CD1c-positive myeloid dendritic cell (primary cell): Measurements from ENCODE around the gene ATP1B2.
"Not testable (repeated sequence)": the region's sequence is repeated elsewhere in the genome, so short reads cannot be mapped to it uniquely, and the experiment has no call there.

Experiments used
- DNase-seq: peaks from one replicate; pipeline ENCODE4 v3.0.0-alpha.2; 2016; ENCODE audit errors: extremely low spot score

Gene ATP1B2, protein sequence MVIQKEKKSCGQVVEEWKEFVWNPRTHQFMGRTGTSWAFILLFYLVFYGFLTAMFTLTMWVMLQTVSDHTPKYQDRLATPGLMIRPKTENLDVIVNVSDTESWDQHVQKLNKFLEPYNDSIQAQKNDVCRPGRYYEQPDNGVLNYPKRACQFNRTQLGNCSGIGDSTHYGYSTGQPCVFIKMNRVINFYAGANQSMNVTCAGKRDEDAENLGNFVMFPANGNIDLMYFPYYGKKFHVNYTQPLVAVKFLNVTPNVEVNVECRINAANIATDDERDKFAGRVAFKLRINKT

DNA sequence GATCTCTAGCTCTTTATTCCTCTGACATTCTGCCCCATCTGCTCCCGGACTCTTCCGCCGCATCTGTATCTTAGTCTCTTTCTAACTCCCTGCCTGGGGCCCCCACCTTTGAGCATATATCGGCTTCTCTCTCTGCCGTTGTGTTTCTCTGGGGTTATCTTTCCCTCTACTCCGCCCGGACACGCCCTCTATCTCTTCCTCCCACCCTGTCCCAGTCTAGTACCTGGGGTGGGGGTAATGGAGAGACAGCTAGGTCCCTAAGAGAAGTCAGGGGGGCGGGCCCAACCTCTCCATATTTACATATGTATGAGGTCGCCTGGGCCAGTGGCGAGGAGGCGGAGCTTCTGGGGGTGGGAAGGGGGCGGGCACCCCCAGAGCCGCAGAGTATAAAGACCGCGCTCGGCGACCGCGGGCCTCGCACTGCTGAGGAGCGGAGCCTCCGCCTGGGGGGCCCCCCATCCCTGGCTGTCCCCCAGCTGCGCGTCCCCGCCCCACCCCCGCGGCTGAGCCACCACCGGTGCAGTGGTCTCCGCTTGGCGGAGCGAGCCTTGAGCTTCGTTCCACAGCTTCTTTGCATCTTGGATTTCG lies at the start of gene ATP1B2:
Gene ATP1B2, plus strand, starts transcription at position 418 of the 588 bp plus-strand sequence. CDS start 593 bp downstream, outside the sequence.
- peak; percentile 63 for DNase-seq

DNA sequence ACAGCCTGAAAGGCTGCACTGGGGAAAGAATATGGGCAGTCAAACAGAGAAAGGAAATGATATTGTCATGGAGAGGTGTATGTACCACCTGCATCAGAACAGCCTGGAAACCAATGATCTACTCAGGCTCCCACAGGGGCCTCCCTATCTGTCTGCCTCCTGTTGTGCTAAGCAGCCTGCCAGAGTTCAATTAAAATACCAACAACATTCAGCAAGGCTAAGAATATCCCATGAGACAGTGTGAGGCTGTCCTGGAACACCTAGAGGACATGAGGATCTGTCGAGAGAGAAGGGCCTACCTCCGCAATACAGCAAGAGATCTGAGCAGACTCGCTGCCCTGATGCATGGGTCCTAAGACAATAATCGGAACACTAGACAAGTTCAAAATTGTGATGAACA lies 44.4 kb upstream of the ATP1B2 start:
- DNase-seq = no peak

DNA sequence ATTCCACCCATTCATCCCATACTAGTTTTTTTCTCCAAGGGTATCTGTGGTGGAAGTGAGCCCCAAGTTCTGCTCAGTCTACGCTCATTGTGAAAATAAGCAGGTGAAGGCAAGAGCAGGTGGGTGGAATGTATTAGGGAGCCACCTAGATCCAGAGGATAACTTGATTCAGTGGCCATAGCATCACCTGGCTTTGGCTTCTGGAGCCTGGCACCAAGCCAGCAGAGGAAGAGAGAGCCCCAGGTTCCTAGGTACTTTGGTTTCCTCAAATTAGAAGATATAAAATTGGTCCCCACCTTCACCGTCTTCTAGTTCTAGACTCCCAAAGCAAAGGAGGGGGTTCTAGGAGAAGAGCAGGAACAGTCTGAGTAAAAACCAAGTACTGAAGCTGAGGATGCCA lies 40.1 kb upstream of the ATP1B2 start:
- no peak for DNase-seq

DNA sequence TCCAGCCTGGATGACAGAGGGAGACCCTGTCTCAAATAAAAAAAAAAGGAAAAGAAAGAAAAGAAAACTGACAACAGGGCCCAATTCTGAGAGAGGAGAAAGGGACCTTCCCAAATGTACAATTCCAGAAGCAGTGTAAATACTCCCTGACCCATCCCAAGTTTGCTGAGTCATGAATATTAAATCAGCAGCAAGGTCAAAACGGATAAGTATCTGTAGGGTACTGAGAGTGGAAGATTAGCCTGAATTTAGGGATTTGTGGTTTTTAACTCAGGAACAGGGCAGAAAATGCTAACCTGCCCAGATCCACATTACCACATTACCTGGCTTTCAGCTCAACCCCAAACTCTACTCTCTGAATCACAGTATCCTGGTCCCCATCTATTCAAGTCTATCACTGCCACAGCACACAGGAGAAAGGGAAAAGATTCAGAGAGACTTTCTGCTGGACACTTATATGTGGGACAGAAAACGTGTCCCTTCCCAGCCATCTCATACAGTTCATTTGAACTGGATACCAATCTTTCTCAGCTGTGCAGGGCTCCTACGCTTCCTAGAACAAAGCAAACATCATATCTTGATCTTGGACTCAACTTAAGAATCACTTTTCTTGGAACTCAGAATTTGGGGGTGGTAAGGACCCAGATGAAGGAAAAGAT lies 39.0 kb upstream of the ATP1B2 start:
- no peak for DNase-seq

DNA sequence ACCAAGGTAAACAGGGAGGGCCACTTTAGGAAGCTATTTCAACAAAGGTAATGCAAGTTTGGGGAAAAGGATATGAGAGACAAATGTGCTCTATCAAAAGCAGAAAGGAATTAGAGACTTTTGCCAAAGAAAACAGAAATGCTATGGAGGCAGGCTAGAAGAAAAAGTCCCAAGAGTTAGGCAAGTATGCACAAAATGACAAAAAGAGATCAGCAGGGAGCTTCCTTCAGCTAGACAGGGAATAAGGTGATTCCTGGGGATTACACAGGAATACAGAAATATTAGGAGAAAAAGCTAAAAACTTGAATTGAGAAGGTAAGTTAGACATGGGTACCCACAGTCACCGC lies 38.5 kb upstream of the ATP1B2 start:
- DNase-seq = no peak

DNA sequence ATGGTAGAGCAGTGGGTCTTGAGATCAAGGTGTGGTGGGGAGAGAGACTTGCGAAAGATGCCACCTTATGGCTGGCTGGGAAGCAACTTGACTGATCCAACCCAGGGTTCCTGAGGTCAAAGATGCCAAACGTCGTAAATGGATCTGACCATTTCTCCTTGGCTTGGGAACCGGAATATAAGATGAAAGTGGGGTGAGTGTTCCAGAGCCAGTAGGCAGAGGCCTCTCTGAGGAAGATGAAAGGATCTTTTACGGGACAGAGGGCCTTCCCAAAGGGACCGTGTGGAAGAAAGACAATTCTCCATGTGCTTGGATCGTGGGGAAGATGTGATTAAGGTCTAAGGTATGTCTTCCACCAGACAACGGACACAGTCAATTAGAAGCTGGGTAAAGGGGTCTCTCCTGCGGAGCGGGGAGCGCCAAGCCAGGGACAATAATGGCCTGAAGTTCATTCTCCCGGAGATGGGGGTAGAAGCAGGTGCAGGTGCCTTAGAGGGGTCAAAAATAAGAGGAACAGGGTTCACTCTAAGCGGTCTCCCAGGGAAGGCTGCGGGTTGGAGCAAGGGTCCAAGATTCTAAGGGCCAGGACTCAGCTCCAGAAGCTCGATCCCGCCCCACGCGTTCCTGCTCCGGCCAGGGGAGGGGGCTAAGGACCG lies 36.8 kb upstream of the ATP1B2 start:
- no peak for DNase-seq

DNA sequence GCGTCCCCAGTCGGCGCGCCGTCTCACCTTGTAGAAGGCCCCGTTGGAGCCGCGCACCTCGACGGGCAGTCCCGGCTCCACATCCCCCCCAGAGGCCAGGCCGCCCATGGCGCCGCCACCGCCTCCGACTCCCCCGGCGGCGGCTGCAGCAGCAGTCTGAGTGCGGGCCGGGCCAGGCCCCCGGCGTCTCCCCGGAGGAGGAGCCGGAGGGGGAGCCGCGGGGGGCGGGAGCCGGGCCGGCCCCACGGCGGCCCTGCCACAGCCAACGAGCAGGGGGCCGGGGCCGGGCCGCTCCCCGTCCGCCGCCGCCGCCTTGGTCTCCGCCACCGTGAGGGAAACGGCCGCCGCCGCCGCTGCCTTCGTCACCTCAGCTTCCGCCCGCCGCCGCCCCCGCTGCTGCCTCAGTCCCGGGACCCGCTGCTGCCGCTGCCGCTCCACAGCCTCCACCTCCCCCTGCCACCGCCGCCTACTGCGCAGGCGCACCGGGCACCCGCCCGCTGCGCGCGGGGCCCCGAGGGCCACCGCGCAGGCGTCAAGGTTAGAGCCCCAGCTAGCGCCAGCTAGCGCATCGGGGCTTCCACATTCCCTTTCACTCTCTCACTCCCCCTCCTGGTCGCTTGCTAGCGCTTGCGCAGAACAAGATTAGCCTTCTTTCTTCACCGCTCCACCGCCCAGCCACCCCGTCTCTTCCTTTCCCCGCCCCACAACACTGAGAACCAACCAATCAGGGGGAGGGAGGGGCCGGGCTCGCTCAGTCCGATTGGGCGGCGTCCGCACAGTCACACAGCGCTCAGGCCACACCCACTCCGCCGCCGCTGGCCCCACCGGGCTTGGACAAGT lies 36.1 kb upstream of the ATP1B2 start, which contains the start of gene FXR2:
Gene FXR2, minus strand, starts transcription at position 473 of the 840 bp plus-strand sequence. Its CDS starts 365 bp downstream, at position 108.
- DNase-seq = peak; percentile 99

DNA sequence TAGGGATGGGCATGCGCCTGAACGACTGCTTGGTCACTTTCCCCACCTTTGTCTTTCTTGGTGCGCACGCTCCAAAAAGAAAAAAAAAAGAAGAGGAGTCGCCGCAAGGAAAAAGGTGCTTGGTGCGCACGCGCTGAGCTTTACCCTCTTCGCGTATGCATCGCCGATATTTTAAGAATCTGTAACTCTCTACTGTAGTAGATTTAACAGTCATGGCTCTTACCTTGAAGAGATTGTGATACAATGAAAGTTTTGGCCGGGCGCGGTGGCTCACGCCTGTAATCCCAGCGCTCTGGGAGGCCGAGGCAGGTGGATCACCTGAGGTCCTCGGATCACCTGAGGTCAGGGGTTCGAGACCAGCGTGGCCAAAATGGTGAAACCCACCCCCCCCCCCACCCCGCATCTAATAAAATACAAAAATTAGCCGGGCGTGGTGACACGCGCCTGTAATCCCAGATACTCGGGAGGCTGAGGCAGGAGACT lies 35.4 kb upstream of the ATP1B2 start:
- DNase-seq = no peak

DNA sequence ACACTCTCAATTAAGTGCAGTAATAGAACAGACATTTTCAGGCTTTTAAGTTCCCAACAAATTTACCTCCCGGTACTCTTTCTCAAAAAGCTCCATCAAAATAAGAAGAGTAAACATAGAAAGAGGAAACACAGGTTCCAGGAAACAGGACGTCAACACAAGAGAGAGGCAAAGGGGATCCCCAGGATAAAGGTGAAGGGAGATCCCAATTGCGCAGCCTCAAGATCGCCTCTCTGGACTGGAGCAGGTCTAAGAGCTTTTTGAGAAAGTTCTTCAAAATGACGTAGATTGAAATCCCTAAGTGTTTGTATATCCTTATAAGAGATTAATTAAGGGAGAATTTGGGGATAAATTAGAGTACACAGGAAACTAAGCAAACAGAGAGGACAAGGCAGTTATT lies 32.1 kb upstream of the ATP1B2 start:
- no peak for DNase-seq

DNA sequence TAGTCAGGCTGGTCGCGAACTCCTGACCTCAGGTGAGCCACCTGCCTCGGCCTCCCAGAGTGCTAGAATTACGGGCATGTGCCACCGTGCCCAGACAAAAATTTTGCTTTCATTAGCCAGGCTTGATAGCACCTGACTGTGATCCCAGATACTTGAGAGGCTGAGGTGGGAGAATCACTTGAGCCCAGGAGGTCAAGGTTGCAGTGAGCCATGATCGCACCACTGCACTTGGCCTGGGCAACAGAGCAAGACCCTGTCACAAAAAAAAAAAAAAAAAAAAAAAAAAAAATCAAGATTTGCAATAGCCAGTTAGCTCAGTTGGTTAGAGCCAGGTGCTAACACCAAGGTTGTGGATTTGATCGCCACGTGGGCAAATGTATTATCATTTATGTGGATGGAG lies 29.9 kb upstream of the ATP1B2 start:
- DNase-seq = no peak

DNA sequence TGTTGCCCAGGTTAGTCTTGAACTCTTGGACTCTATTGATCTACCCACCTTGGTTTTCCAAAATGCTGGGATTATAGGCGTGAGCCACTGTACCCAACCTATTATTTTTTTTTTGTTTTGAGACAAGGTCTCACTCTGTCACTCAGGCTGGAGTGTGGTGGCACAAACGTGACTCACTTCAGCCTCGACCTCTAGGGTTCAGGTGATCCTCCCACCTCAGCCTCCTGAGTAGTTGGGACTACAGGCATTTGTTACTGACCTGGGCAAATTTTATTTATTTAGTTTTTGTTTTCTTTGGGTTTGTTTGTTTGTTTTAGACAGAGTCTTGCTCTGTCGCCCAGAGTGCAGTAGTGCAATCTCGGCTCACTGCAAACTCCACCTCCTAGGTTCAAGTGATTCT lies 27.1 kb upstream of the ATP1B2 start:
- no peak for DNase-seq

DNA sequence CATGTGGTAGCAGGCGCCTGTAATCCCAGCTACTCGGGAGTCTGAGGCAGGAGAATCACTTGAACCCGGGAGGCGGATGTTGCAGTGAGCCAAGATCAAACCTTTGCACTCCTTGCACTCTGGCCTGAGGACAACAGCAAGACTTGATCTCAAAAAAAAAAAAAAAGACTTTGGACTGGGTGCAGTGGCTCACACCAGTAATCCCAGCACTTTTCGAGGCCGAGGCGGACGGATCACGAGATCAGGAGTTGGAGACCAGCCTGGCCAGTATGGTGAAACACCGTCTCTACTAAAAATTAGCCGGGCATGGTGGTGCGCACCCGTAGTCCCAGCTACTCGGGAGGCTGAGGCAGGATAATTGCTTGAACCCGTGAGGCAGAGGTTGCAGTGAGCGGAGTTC lies 25.0 kb upstream of the ATP1B2 start:
- DNase-seq = not testable (repeated sequence)

DNA sequence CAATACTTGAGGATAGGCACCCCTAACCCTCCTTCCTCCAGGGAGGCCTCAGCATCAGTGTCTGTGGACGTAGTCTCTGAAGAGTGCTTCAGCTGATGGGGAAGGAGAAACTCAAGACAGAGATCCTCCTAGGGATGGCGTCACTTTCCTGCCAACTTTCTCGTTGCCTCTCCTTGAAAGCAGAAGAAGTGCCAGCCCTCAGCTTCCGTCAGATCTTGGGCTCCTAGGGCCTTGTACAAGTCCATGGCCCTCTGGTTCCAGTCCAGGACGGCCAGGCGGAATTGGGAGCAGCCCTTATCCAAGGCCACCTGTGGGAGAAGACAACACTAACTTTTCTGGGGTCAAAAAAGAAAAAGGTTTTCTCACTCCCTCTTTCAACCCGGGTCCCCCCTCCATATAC lies 24.4 kb upstream of the ATP1B2 start:
- DNase-seq = peak; percentile 78

DNA sequence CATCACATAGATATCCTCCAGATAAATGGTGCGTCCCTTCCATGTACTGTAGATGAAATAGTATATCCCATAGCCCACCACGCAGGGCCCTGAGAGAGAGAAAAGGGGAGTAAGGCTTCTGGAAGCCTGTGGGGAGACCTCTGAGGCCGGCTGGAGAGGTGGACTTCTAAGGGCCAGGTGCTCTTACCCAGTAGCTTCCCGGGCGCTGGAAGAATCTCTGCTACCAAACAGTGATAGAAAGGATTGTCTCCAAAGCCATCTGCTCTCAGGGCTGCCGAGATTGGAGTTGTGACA lies 23.8 kb upstream of the ATP1B2 start:
- DNase-seq = no peak

DNA sequence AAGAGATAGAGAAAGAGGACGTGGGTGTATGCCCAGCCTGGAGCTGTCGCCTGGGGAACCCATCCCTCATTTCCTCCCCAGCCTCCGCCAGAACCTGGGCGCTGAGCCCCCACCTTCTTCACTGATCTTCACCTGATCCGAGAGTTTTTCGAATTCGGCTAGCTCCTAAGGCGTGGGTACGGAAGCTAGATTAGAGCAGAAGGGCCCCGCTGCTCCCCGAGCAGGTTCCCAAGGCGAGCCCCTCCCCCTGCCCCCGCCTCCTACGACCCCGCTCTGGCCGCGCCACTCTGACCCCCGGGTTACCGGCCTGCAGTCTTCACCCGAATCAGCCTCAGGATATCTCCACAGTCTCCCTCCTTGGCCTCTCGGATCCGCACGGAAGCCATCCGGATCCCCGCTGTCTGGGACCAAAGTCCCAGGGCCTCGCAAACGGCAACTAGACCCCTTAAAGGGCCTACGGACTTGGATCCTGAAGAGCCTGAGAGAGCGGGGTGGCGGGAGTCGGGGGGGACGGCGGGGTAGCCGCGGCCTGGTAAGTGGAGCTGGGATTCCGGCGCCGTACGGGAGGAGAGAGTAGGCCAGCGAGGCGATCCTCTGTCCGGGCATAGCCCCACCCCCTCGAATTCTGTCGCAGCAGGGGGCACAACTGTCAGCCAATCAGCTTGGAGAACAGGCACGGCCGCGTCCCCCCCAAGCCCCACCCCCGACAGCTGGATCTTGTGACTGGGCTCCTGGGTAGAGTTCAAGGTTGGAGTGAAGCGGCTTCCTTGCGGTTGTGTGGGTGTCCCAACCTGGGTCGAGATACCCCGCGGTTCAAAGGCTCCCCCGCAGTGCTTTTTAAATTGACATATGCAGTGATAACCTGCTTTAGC lies 23.2 kb upstream of the ATP1B2 start, which contains the start of gene SAT2:
Gene SAT2, minus strand, starts transcription at position 572 of the 872 bp plus-strand sequence. Its CDS starts 186 bp downstream, at position 386.
- DNase-seq = peak; percentile 92

DNA sequence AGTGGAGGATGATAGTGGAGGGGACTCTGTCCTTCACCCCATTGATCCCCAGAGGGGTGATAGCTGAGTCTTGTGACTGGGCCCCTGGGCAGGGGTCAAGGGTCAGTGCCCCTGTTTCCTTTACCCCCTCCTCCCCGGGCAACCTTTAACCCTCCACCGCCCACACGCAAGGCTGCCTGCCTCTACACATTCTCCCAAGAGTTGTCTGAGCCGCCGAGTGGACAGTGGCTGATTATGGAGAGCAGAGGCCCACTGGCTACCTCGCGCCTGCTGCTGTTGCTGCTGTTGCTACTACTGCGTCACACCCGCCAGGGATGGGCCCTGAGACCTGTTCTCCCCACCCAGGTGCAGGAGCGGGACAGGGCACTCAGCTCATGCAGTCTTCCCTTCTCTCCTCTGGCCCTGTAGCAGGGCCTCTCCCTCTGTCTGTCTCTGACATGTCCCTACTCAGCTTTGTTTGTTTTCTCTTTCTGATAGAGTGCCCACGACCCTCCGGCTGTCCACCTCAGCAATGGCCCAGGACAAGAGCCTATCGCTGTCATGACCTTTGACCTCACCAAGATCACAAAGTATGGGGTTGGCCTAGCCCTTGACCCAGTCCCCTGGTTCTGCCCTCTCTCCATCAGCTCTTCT lies 20.7 kb upstream of the ATP1B2 start, which contains the start of gene SHBG:
Gene SHBG, plus strand, starts transcription at position 197 of the 633 bp plus-strand sequence. Its CDS starts 38 bp downstream, at position 235.
- no peak for DNase-seq

DNA sequence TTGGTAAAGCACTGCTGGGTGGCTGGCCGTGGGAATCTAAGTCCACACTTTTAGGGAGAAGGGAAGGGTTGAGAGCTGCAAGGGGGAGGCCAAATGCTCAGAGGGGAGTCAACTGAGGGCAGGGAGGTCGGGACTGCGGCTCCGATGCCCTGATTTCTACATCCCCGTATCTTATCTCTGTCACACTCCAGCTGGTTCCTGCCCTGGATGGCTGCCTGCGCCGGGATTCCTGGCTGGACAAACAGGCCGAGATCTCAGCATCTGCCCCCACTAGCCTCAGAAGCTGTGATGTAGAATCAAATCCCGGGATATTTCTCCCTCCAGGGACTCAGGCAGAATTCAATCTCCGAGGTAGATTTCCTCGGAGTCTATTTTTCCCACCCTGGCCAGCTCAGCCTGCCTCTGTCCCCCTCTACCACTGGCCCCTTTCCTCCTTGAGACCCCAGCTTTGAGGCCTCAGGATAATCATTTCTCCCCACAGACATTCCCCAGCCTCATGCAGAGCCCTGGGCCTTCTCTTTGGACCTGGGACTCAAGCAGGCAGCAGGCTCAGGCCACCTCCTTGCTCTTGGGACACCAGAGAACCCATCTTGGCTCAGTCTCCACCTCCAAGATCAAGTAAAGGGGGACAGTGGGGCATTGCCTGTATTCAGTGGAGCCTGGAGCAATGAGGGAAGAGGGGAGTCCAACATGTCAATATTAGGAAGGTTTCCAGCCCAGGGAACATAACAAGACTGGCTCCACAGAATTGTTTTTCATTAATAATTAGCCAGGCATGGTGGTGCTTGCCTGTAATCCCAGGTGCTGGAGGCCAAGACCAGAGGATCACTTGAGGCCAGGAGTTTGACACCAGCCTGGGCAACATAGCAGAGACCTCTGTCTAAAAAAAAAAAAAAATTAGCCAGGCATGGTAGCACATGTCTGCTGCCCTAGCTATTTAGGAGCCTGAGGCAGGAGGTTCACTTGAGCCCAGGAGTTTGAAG lies 19.0 kb upstream of the ATP1B2 start:
- no peak for DNase-seq

DNA sequence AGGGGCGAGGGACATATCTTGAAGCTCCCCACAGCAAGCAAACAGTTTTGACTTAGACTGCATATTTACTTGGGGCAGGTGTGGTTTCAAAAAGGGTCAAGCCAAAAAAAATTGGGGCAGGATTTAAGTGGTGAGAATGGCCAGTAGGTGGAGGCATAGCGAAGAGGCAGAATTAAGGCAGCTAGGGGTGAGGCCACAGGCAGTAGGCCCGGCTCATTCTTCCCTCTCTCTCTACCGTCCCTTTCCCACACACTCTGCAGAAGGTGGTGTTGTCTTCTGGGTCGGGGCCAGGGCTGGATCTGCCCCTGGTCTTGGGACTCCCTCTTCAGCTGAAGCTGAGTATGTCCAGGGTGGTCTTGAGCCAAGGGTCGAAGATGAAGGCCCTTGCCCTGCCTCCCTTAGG lies 18.2 kb upstream of the ATP1B2 start:
- peak; percentile 60 for DNase-seq

DNA sequence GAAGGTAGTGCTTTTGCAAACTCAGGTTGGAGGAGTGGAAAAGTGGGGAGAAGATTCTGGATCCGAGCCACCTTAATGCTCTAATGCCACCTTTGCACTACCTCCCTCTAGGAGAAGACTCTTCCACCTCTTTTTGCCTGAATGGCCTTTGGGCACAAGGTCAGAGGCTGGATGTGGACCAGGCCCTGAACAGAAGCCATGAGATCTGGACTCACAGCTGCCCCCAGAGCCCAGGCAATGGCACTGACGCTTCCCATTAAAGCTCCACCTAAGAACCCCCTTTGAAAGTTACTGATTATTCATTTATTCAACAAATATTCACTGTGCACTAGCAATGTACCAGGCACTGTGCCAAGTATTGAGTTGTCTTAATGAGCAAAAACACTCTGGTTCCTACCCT lies 17.6 kb upstream of the ATP1B2 start:
- no peak for DNase-seq
